ENCODE measurements around the gene TSPAN1. TPM values are rescaled to one million over a fixed set of nuclear protein-coding genes. Genes with fewer than 3 reads are reported as not detected.

The TSPAN1 gene
- total RNA-seq, 2 donors from 2014 or later = not detected

GRCh38 chr1:46184920-46185658 lies 10.2 kb downstream of the TSPAN1 start:
- Histone ChIP-seq H3K9ac (ENCODE audit: extremely low read depth, low read length, poor library complexity, severe bottlenecking) (no peak overlapping the region), H3K27ac (ENCODE audit: low read depth, low read length) (no peak overlapping the region), H3K4me3 (ENCODE audit: low read length) (no peak overlapping the region), H3K9me3 (ENCODE audit: control insufficient read depth, low read length) (no peaks in the 10 kb centered on the region), H3K4me1 (ENCODE audit: control insufficient read depth, insufficient read depth, low read length) (no peaks in the 10 kb centered on the region), H3K36me3 (ENCODE audit: control insufficient read depth, insufficient read depth, low read length) (peaks cover 24% of the 10 kb centered on the region), H3K27me3 (ENCODE audit: control insufficient read depth, insufficient read depth, low read length, poor library complexity, severe bottlenecking) (no peaks in the 10 kb centered on the region)
- peaks cover 10% of the 10 kb centered on the region for H3K27me3 Mint-ChIP-seq (ENCODE audit: insufficient read depth)
- H3K36me3 Mint-ChIP-seq (ENCODE audit: low read depth) = peaks cover 23% of the 10 kb centered on the region
- H3K4me1 Mint-ChIP-seq = peaks cover 6% of the 10 kb centered on the region
- no peaks in the 10 kb centered on the region for H3K9me3 Mint-ChIP-seq
- H3K4me3 Mint-ChIP-seq = no peak overlapping the region
- H3K27ac Mint-ChIP-seq = no peak overlapping the region
- DNase-seq = no peak
- WGBS, 2 experiments (ENCODE audit: insufficient coverage in 1 of 2, insufficient read length in 1 of 2) = 88 to 96% methylated on average over 2 to 7 of the region's 7 CpGs
- TF ChIP-seq CTCF (conservative IDR thresholded peaks at IDR 0.05) = no peak

GRCh38 chr1:46186076-46186475 lies 11.2 kb downstream of the TSPAN1 start:
- no peaks in the 10 kb centered on the region for H3K9me3 ChIP-seq (ENCODE audit: control insufficient read depth, low read length)
- Mint-ChIP-seq H3K36me3 (ENCODE audit: low read depth) (peaks cover 31% of the 10 kb centered on the region), H3K27me3 (ENCODE audit: insufficient read depth) (peaks cover 9% of the 10 kb centered on the region), H3K4me1 (peaks cover 3% of the 10 kb centered on the region), H3K9me3 (no peaks in the 10 kb centered on the region), H3K4me3 (no peak overlapping the region), H3K27ac (no peak overlapping the region)
- 83% methylated on average over 2 of the region's 2 CpGs for WGBS, 2 experiments (ENCODE audit: insufficient coverage in 1 of 2, insufficient read length in 1 of 2)
- H3K27ac ChIP-seq (ENCODE audit: low read depth, low read length) = no peak overlapping the region
- no peak overlapping the region for H3K9ac ChIP-seq (ENCODE audit: extremely low read depth, low read length, poor library complexity, severe bottlenecking)
- peaks cover 33% of the 10 kb centered on the region for H3K36me3 ChIP-seq (ENCODE audit: control insufficient read depth, insufficient read depth, low read length)
- no peak for DNase-seq
- no peaks in the 10 kb centered on the region for H3K27me3 ChIP-seq (ENCODE audit: control insufficient read depth, insufficient read depth, low read length, poor library complexity, severe bottlenecking)
- no peaks in the 10 kb centered on the region for H3K4me1 ChIP-seq (ENCODE audit: control insufficient read depth, insufficient read depth, low read length)
- TF ChIP-seq CTCF (conservative IDR thresholded peaks at IDR 0.05) = no peak
- no peak overlapping the region for H3K4me3 ChIP-seq (ENCODE audit: low read length)

- Mint-ChIP-seq H3K4me1 (no peaks in the 10 kb centered on the region), H3K4me3 (no peak overlapping the region), H3K27ac (no peak overlapping the region), H3K27me3 (ENCODE audit: insufficient read depth) (no peaks in the 10 kb centered on the region), H3K36me3 (ENCODE audit: low read depth) (peaks cover 39% of the 10 kb centered on the region), H3K9me3 (no peaks in the 10 kb centered on the region)
- Histone ChIP-seq H3K9ac (ENCODE audit: extremely low read depth, low read length, poor library complexity, severe bottlenecking) (no peak overlapping the region), H3K36me3 (ENCODE audit: control insufficient read depth, insufficient read depth, low read length) (peaks cover 37% of the 10 kb centered on the region), H3K4me1 (ENCODE audit: control insufficient read depth, insufficient read depth, low read length) (no peaks in the 10 kb centered on the region), H3K9me3 (ENCODE audit: control insufficient read depth, low read length) (no peaks in the 10 kb centered on the region), H3K27ac (ENCODE audit: low read depth, low read length) (no peak overlapping the region), H3K27me3 (ENCODE audit: control insufficient read depth, insufficient read depth, low read length, poor library complexity, severe bottlenecking) (no peaks in the 10 kb centered on the region), H3K4me3 (ENCODE audit: low read length) (no peak overlapping the region)
- no peak for DNase-seq
- TF ChIP-seq CTCF (conservative IDR thresholded peaks at IDR 0.05) = no peak
- WGBS, 2 experiments (ENCODE audit: insufficient coverage in 1 of 2, insufficient read length in 1 of 2) = 94 to 97% methylated on average over 6 to 8 of the region's 8 CpGs
Observed at GRCh38 chr1:46187106-46187869, 12.4 kb downstream of the TSPAN1 start.

All from endodermal cell (in vitro differentiated cells).